DND-41 (cell line): ENCODE data around the gene SLC39A9.

ENCODE experiments used
- ATAC-seq: fragments of 200-7000 bp; cut with Tn5 transposase; 3 replicates; pipeline ENCODE4 v1.9.1; 2021; ENCODE audit warnings: low read depth; ENCODE audit not compliant: insufficient read depth
- DNase-seq: peaks from one replicate; pipeline ENCODE4 v3.0.0-alpha.2; 2020
- H2AFZ ChIP-seq: 2 replicates; pipeline ENCODE4 v1.6.0; 2012; ENCODE audit warnings: low read depth, low read length
- H3K27ac ChIP-seq: 2 replicates; pipeline ENCODE4 v1.5.1; 2012; ENCODE audit warnings: low read length, inconsistent platforms
- H3K27me3 ChIP-seq: fragments of 200-600 bp; sonication (generic); 2 replicates; pipeline ENCODE4 v1.6.0; 2012; ENCODE audit warnings: low read length, mild to moderate bottlenecking, inconsistent platforms; ENCODE audit not compliant: insufficient read depth, poor library complexity
- H3K36me3 ChIP-seq: 2 replicates; pipeline ENCODE4 v1.5.1; 2012; ENCODE audit warnings: low read length, inconsistent platforms; ENCODE audit not compliant: insufficient read depth
- H3K4me1 ChIP-seq: 2 replicates; pipeline ENCODE4 v1.5.1; 2012; ENCODE audit warnings: mild to moderate bottlenecking, low read length; ENCODE audit not compliant: insufficient read depth
- H3K4me2 ChIP-seq: 2 replicates; pipeline ENCODE4 v1.6.0; 2012; ENCODE audit warnings: mild to moderate bottlenecking, moderate library complexity, low read length, inconsistent platforms; ENCODE audit not compliant: insufficient read depth
- H3K4me3 ChIP-seq, 2 experiments: fragments of 200-600 bp in 1 of 2; shearing (Covaris generic) in 1 of 2; 2 replicates each; pipeline ENCODE4 v1.5.1; 2012 to 2016; ENCODE audit warnings: inconsistent platforms in 2 of 2, low read length in 2 of 2, mild to moderate bottlenecking in 2 of 2, low read depth in 1 of 2, moderate library complexity in 1 of 2
- H3K79me2 ChIP-seq: 2 replicates; pipeline ENCODE4 v1.6.0; 2012; ENCODE audit warnings: low read length, inconsistent platforms; ENCODE audit not compliant: insufficient read depth
- H3K9ac ChIP-seq: 2 replicates; pipeline ENCODE4 v1.6.0; 2012; ENCODE audit warnings: low read depth, mild to moderate bottlenecking, inconsistent platforms, low read length, moderate library complexity
- H3K9me3 ChIP-seq: 2 replicates; pipeline ENCODE4 v1.5.1; 2012; ENCODE audit warnings: low read length, moderate library complexity, mild to moderate bottlenecking, inconsistent platforms; ENCODE audit not compliant: insufficient read depth, severe bottlenecking
- H4K20me1 ChIP-seq: 2 replicates; pipeline ENCODE4 v1.6.0; 2012; ENCODE audit warnings: low read length; ENCODE audit not compliant: insufficient read depth
- CTCF ChIP-seq: IDR thresholded peaks from 2 replicates; pipeline ENCODE4 v1.5.1; 2012; ENCODE audit warnings: borderline replicate concordance, low read length, moderate library complexity, mild to moderate bottlenecking; ENCODE audit not compliant: poor library complexity, severe bottlenecking; ENCODE audit errors: extremely low read depth
- EZH2 ChIP-seq: IDR thresholded peaks from 3 replicates; pipeline ENCODE4 v1.6.1; 2012; ENCODE audit warnings: borderline replicate concordance, low read depth, mild to moderate bottlenecking, moderate library complexity, low read length, inconsistent platforms; ENCODE audit not compliant: severe bottlenecking

Gene SLC39A9

GRCh38 chr14:69504775-69505174 lies 106.3 kb downstream of the SLC39A9 start:
- TF ChIP-seq CTCF (no peak), EZH2 (no peak)
- peaks cover 3% of the 10 kb centered on the region for H3K27me3 ChIP-seq
- H3K79me2 ChIP-seq, result no peaks in the 10 kb centered on the region
- H3K36me3 ChIP-seq, result no peaks in the 10 kb centered on the region
- H4K20me1 ChIP-seq, result no peaks in the 10 kb centered on the region
- H3K4me3 ChIP-seq, result no peak overlapping the region
- H3K4me2 ChIP-seq, result no peak overlapping the region
- no peaks in the 10 kb centered on the region for H3K4me1 ChIP-seq
- DNase-seq (no peak), ATAC-seq (no peak)
- H2AFZ ChIP-seq, result no peak overlapping the region
- no peak overlapping the region for H3K9ac ChIP-seq
- no peak overlapping the region for H3K27ac ChIP-seq
- H3K9me3 ChIP-seq, result no peaks in the 10 kb centered on the region

GRCh38 chr14:69505338-69506240 lies 107.1 kb downstream of the SLC39A9 start:
- Histone ChIP-seq H3K4me1 (no peaks in the 10 kb centered on the region), H3K4me2 (no peak overlapping the region)
- no peak for ATAC-seq

GRCh38 chr14:69506241-69506595 lies 107.7 kb downstream of the SLC39A9 start:
- ATAC-seq (no peak), DNase-seq (no peak)
- H3K4me1 ChIP-seq, result no peaks in the 10 kb centered on the region
- no peaks in the 10 kb centered on the region for H3K9me3 ChIP-seq
- H3K4me3 ChIP-seq, result no peak overlapping the region
- no peak for TF ChIP-seq CTCF
- TF ChIP-seq EZH2, result no peak
- H3K4me2 ChIP-seq, result no peak overlapping the region
- H3K27me3 ChIP-seq, result peaks cover 3% of the 10 kb centered on the region
- H3K36me3 ChIP-seq, result no peaks in the 10 kb centered on the region
- H4K20me1 ChIP-seq, result no peaks in the 10 kb centered on the region
- H2AFZ ChIP-seq, result no peak overlapping the region
- H3K79me2 ChIP-seq, result no peaks in the 10 kb centered on the region
- no peak overlapping the region for H3K27ac ChIP-seq
- no peak overlapping the region for H3K9ac ChIP-seq

More at GRCh38 chr14:69505338-69506240, 107.1 kb downstream of the SLC39A9 start:
- Histone ChIP-seq H3K27ac (no peak overlapping the region), H3K79me2 (no peaks in the 10 kb centered on the region), H3K36me3 (no peaks in the 10 kb centered on the region), H4K20me1 (no peaks in the 10 kb centered on the region), H3K4me3 (no peak overlapping the region), H3K9ac (no peak overlapping the region), H3K27me3 (peaks cover 3% of the 10 kb centered on the region), H3K9me3 (no peaks in the 10 kb centered on the region), H2AFZ (no peak overlapping the region)
- DNase-seq, result no peak
- TF ChIP-seq CTCF (no peak), EZH2 (no peak)
